H1 (cell line): ENCODE results near the gene ENTPD6. TPM values are rescaled to one million over a fixed set of nuclear protein-coding genes. Genes with fewer than 3 reads are reported as not detected.

ENCODE experiments used
- BACH1 ChIP-seq: IDR thresholded peaks from 2 replicates; pipeline ENCODE4 v1.6.1; 2012; ENCODE audit warnings: low read length, improper control_type of control experiment
- CHD7 ChIP-seq: fragments of 300-600 bp; sonication (generic); IDR thresholded peaks from 2 replicates; pipeline ENCODE4 v1.7.1; 2012; ENCODE audit warnings: low read length, moderate library complexity, mild to moderate bottlenecking, inconsistent platforms; ENCODE audit not compliant: insufficient replicate concordance
- CTBP2 ChIP-seq: IDR thresholded peaks from 2 replicates; pipeline ENCODE4 v1.7.0; 2011; ENCODE audit warnings: borderline replicate concordance, mild to moderate bottlenecking, moderate library complexity, mixed read lengths, low read length; ENCODE audit not compliant: insufficient read depth, insufficient read length
- JUN ChIP-seq: IDR thresholded peaks from 2 replicates; pipeline ENCODE4 v1.6.1; 2011; ENCODE audit warnings: low read depth, mild to moderate bottlenecking, improper control_type of control experiment, low read length
- RAD21 ChIP-seq, 2 experiments: IDR thresholded peaks in 1 of 2; conservative IDR thresholded peaks in 1 of 2; 2 replicates each; pipeline ENCODE4 v1.6.1; 2011; ENCODE audit warnings: low read depth in 2 of 2, low read length in 2 of 2, improper control_type of control experiment in 1 of 2, inconsistent platforms in 1 of 2, mild to moderate bottlenecking in 1 of 2, moderate library complexity in 1 of 2
- SP1 ChIP-seq: IDR thresholded peaks from 2 replicates; pipeline ENCODE4 v1.6.1; 2011; ENCODE audit warnings: low read depth, low read length
- YY1 ChIP-seq: IDR thresholded peaks from 2 replicates; pipeline ENCODE4 v1.6.1; 2011; ENCODE audit warnings: low read depth, mild to moderate bottlenecking, low read length
- polyA plus RNA-seq, 7 experiments: library from polyadenylated mRNA; depleted of rRNA in 3 of 7; stranded (reverse) in 5 of 7; unstranded in 2 of 7; fragments of >200 nt in 5 of 7; fragments of 200-250 nt in 2 of 7; gene quantifications; 1 replicate in 5 of 7; 2 replicates in 1 of 7; 4 replicates in 1 of 7; pipeline versions ENCODE4 v1.2.1 to v1.2.3, GENCODE V29; 2011 to 2013; ENCODE audit warnings: missing spikeins in 2 of 7, mixed read lengths in 2 of 7
- total RNA-seq: library from RNA; stranded (reverse); fragmentation: NEBNext Ultra II Directional; extraction: Animal tissue kit (Norgen Biotek cat#: 25700); gene quantifications from 2 replicates; pipeline ENCODE4 v1.2.1, GENCODE V29; 2021
- TF ChIP-seq, protein P1 (sequence below): IDR thresholded peaks from 2 replicates; pipeline ENCODE4 v1.6.1; 2011; ENCODE audit warnings: low read length, improper control_type of control experiment

ENTPD6 gene
- total and polyA plus RNA-seq, 2 of the 8 experiments (the other 6 are each of a cell fraction or from before 2014, with no cell fraction given): 47.8 to 57.3 TPM

- TF ChIP-seq CHD7 (no peak), BACH1 (no peak), SP1 (no peak), RAD21 (IDR thresholded peaks at IDR 0.05 in 1 of 2, conservative IDR thresholded peaks at IDR 0.05 in 1 of 2; ENCODE audit: low read depth in 2 of 2, low read length in 2 of 2) (no peak), CTBP2 (no peak), YY1 (no peak), JUN (no peak)
- TF ChIP-seq, protein P1, sequence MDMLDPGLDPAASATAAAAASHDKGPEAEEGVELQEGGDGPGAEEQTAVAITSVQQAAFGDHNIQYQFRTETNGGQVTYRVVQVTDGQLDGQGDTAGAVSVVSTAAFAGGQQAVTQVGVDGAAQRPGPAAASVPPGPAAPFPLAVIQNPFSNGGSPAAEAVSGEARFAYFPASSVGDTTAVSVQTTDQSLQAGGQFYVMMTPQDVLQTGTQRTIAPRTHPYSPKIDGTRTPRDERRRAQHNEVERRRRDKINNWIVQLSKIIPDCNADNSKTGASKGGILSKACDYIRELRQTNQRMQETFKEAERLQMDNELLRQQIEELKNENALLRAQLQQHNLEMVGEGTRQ: no peak
Observed at GRCh38 chr20:25177890-25178321, 17.6 kb upstream of the ENTPD6 start (continued).
